Measurements from ENCODE around the gene CCDC106.

- TF ChIP-seq POLR2A (IDR thresholded peaks at IDR 0.05) (no peak), EP300 (IDR thresholded peaks at IDR 0.05; ENCODE audit: low read depth) (no peak)
- TF ChIP-seq, protein P1, sequence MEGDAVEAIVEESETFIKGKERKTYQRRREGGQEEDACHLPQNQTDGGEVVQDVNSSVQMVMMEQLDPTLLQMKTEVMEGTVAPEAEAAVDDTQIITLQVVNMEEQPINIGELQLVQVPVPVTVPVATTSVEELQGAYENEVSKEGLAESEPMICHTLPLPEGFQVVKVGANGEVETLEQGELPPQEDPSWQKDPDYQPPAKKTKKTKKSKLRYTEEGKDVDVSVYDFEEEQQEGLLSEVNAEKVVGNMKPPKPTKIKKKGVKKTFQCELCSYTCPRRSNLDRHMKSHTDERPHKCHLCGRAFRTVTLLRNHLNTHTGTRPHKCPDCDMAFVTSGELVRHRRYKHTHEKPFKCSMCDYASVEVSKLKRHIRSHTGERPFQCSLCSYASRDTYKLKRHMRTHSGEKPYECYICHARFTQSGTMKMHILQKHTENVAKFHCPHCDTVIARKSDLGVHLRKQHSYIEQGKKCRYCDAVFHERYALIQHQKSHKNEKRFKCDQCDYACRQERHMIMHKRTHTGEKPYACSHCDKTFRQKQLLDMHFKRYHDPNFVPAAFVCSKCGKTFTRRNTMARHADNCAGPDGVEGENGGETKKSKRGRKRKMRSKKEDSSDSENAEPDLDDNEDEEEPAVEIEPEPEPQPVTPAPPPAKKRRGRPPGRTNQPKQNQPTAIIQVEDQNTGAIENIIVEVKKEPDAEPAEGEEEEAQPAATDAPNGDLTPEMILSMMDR (IDR thresholded peaks at IDR 0.05), result no peak
Observed at GRCh38 chr19:55676889-55677505, 29.0 kb downstream of the CCDC106 start.

Measured in transverse colon (tissue), 3 donors.